ENCODE measurements around the gene METTL8.

METTL8 gene

GRCh38 chr2:171404261-171404660 lies 29.5 kb downstream of the METTL8 start:
- Histone ChIP-seq H3K4me2 (no peak overlapping the region), H3K9me3 (peaks cover 24% of the 10 kb centered on the region), H3K36me3 (peaks cover 10% of the 10 kb centered on the region; the same call in 1 of the 2 replicates), H4K20me1 (no peaks in the 10 kb centered on the region), H3K27ac (no peak overlapping the region), H3K4me1 (no peaks in the 10 kb centered on the region), H3K9ac (no peak overlapping the region), H3K4me3 (no peak overlapping the region), H3K27me3 (no peaks in the 10 kb centered on the region)
- TF ChIP-seq Cebpa-rat (IDR thresholded peaks at IDR 0.05): no peak

- Histone ChIP-seq H3K9me3 (peaks cover 24% of the 10 kb centered on the region), H3K4me3 (no peak overlapping the region), H4K20me1 (no peaks in the 10 kb centered on the region), H3K27ac (no peak overlapping the region), H3K4me2 (no peak overlapping the region), H3K4me1 (no peaks in the 10 kb centered on the region), H3K27me3 (no peaks in the 10 kb centered on the region), H3K36me3 (peaks cover 10% of the 10 kb centered on the region; the same call in 1 of the 2 replicates), H3K9ac (no peak overlapping the region)
- TF ChIP-seq Cebpa-rat (IDR thresholded peaks at IDR 0.05): no peak
Measured at GRCh38 chr2:171402906-171403580, 30.7 kb downstream of the METTL8 start.

DNA sequence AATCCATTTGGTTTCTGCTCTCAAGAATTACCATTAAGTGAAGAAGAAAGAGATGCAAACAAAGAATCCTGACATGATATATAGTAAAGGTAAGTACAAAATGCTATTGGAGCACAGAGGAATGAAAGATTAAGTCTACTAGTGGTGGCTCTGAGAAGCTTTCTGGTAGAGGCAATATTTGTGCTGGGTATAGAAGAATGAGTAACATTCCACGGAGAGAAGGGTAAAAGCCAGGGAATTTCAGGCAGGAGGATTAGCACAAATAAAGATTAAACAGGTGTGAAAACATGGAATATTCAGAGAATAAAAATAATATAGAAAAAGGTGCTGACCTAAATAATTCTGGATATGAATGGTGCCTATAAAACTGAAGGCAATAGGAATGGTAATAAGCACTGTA lies 31.8 kb downstream of the METTL8 start:
- no peaks in the 10 kb centered on the region for H4K20me1 ChIP-seq
- no peak for TF ChIP-seq Cebpa-rat (IDR thresholded peaks at IDR 0.05)
- no peak overlapping the region for H3K4me3 ChIP-seq
- peaks cover 24% of the 10 kb centered on the region for H3K9me3 ChIP-seq
- H3K4me2 ChIP-seq: no peak overlapping the region
- no peak overlapping the region for H3K27ac ChIP-seq
- no peaks in the 10 kb centered on the region for H3K27me3 ChIP-seq
- no peak overlapping the region for H3K9ac ChIP-seq
- H3K36me3 ChIP-seq: peaks cover 10% of the 10 kb centered on the region; the same call in 1 of the 2 replicates
- no peaks in the 10 kb centered on the region for H3K4me1 ChIP-seq

- Histone ChIP-seq H3K36me3 (peaks cover 10% of the 10 kb centered on the region; the same call in 1 of the 2 replicates), H3K27me3 (no peaks in the 10 kb centered on the region), H3K4me2 (no peak overlapping the region), H4K20me1 (no peaks in the 10 kb centered on the region), H3K27ac (no peak overlapping the region), H3K4me3 (no peak overlapping the region), H3K9ac (no peak overlapping the region), H3K9me3 (peaks cover 24% of the 10 kb centered on the region), H3K4me1 (no peaks in the 10 kb centered on the region)
- TF ChIP-seq Cebpa-rat (IDR thresholded peaks at IDR 0.05): no peak
Measured at GRCh38 chr2:171400395-171400794, 33.4 kb downstream of the METTL8 start.

GRCh38 chr2:171399292-171399691 lies 34.5 kb downstream of the METTL8 start:
- H3K36me3 ChIP-seq: peaks cover 4% of the 10 kb centered on the region; the same call in 1 of the 2 replicates
- H3K9me3 ChIP-seq: peaks cover 24% of the 10 kb centered on the region
- no peaks in the 10 kb centered on the region for H4K20me1 ChIP-seq
- H3K4me3 ChIP-seq: no peak overlapping the region
- TF ChIP-seq Cebpa-rat (IDR thresholded peaks at IDR 0.05): no peak
- H3K4me1 ChIP-seq: no peaks in the 10 kb centered on the region
- no peak overlapping the region for H3K27ac ChIP-seq
- H3K4me2 ChIP-seq: no peak overlapping the region
- H3K9ac ChIP-seq: no peak overlapping the region
- no peaks in the 10 kb centered on the region for H3K27me3 ChIP-seq

DNA sequence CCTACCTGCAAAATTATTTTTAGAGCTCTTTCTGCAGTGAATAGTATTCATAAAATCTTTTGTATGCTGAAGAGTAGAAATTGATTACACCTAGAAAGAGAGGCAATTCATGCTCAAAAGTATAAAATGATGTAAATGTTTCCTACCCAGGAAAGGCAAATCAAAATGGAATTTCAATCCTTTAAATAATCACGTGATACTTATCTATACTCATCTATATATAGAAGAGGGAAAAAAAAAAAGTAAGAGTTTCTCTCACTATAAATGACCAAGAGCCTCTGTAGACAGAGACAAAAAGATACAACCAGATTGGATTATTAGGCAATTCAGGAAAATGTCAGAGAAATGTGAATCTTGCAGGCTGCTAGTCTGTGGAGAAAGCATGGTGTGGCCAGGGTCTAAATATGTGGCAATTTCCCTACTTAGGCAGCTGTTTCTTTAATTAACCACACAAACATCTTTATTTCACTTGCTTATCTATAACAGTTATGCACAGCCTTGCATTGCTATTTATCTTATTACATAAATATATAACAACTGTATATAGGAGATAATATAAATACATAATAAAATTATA lies 39.5 kb downstream of the METTL8 start:
- TF ChIP-seq Cebpa-rat (IDR thresholded peaks at IDR 0.05): no peak
- Histone ChIP-seq H4K20me1 (no peaks in the 10 kb centered on the region), H3K27me3 (no peaks in the 10 kb centered on the region), H3K36me3 (no peaks in the 10 kb centered on the region), H3K4me2 (no peak overlapping the region), H3K9ac (no peak overlapping the region), H3K27ac (no peak overlapping the region), H3K4me1 (0 out of 2 replicates have a peak, but pooled peaks cover 1% of the 10 kb centered on the region), H3K4me3 (no peak overlapping the region), H3K9me3 (no peaks in the 10 kb centered on the region)

DNA sequence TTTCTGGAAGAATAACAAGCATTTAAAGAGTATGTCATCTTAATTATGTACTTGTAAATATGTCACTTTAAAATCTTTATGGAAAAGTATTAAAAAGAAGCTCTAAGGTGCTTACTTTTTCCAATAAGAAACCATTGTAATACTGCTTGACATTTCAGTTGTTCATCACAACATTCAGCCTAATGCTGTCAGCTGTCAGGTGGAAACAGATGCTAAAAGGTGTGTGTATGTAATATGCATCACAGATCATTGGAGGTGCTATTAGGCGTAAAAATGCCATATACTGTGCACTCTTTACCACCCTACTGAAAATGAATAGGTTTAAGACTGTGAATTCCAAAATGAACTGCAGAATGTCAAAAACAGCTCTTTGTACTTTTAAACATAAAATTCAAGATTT lies 40.3 kb downstream of the METTL8 start:
- H3K27me3 ChIP-seq: no peaks in the 10 kb centered on the region
- no peak overlapping the region for H3K27ac ChIP-seq
- H3K4me1 ChIP-seq: 0 out of 2 replicates have a peak, but pooled peaks cover 4% of the 10 kb centered on the region
- no peak for TF ChIP-seq Cebpa-rat (IDR thresholded peaks at IDR 0.05)
- no peaks in the 10 kb centered on the region for H3K9me3 ChIP-seq
- H3K4me3 ChIP-seq: no peak overlapping the region
- H3K9ac ChIP-seq: no peak overlapping the region
- no peaks in the 10 kb centered on the region for H3K36me3 ChIP-seq
- H4K20me1 ChIP-seq: no peaks in the 10 kb centered on the region
- H3K4me2 ChIP-seq: no peak overlapping the region

DNA sequence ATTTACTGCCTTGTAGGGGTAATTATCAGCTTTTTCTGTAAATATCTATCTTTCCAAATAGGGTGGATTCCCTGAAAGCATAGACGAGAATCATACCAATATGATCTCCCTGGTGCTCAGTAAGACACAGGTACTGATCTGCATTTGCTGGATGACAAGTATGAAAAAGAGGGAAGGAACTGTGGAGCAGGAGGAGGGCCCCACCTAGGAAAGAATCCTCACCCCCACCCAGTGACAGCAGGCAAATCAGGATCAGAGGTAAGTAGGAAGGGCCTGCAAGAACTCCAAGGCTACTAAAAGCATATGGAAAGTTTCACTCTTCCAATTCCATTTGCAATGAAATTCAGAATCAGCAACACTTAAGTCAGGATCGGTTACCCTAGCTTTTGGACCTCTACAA lies 42.3 kb downstream of the METTL8 start:
- no peaks in the 10 kb centered on the region for H3K9me3 ChIP-seq
- no peaks in the 10 kb centered on the region for H4K20me1 ChIP-seq
- H3K4me1 ChIP-seq: peaks cover 11% of the 10 kb centered on the region
- H3K4me3 ChIP-seq: no peak overlapping the region
- no peak for TF ChIP-seq Cebpa-rat (IDR thresholded peaks at IDR 0.05)
- no peak overlapping the region for H3K27ac ChIP-seq
- no peak overlapping the region for H3K4me2 ChIP-seq
- no peaks in the 10 kb centered on the region for H3K27me3 ChIP-seq
- H3K9ac ChIP-seq: no peak overlapping the region
- 0 out of 2 replicates have a peak, but pooled peaks cover 6% of the 10 kb centered on the region for H3K36me3 ChIP-seq

DNA sequence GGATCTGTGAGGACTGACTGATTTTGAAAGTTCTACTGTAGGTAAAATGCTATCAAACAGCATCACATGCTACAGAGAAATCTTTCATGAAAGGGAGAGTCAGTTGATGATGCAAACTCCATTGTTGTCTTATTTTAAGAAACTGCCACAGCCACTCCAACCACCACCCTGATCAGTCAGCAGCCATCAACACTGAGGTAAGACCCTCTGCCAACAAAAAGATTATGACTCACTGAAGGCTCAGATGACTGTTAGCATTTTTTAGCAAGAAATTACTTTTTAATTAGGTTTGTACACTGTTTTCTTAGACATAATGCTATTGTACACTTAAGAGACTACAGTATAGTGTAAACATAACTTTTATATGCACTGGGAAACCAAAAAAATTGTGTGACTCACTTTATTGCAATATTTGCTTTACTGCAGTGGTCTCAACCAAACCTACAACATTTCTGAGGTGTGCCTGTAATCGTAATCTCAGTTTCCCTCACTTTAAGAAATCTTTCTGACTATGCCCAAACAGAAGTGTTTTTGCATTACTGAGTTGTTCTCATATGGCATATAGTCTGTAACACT lies 42.8 kb downstream of the METTL8 start:
- Histone ChIP-seq H4K20me1 (no peaks in the 10 kb centered on the region), H3K9ac (no peak overlapping the region), H3K4me2 (no peak overlapping the region), H3K9me3 (no peaks in the 10 kb centered on the region), H3K27me3 (no peaks in the 10 kb centered on the region), H3K4me3 (no peak overlapping the region), H3K4me1 (peaks cover 11% of the 10 kb centered on the region), H3K36me3 (0 out of 2 replicates have a peak, but pooled peaks cover 6% of the 10 kb centered on the region), H3K27ac (no peak overlapping the region)
- no peak for TF ChIP-seq Cebpa-rat (IDR thresholded peaks at IDR 0.05)

DNA sequence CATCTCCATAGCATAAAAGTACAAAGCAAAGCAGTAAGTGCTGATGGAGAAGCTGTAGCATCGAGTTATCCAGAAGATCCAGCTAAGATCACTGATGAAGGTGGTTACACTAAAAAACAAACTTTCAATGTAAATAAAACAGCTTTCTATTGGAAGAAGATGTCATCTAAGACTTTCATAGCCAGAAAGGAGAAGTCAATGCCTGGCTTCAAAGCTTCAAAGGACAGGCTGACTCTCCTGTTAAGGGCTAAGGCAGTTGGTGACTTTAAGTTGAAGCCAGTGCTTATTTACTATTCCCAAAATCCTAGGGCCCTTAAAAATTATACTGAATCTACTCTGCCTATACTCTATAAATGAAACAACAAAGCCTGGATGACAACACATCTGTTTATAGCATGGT lies 44.0 kb downstream of the METTL8 start:
- Histone ChIP-seq H4K20me1 (no peaks in the 10 kb centered on the region), H3K9me3 (no peaks in the 10 kb centered on the region), H3K4me2 (no peak overlapping the region), H3K9ac (no peak overlapping the region), H3K27me3 (no peaks in the 10 kb centered on the region), H3K4me3 (no peak overlapping the region), H3K27ac (no peak overlapping the region), H3K36me3 (0 out of 2 replicates have a peak, but pooled peaks cover 6% of the 10 kb centered on the region), H3K4me1 (peaks cover 11% of the 10 kb centered on the region)
- no peak for TF ChIP-seq Cebpa-rat (IDR thresholded peaks at IDR 0.05)
